OCI-M2 (cell line): ENCODE results near the gene GALNT17.

ENCODE experiments used
- DNase-seq: peaks from one replicate; lab custom pipeline; 2025; ENCODE audit not compliant: unreplicated experiment; lab: John Stamatoyannopoulos, UW

GALNT17 gene

GRCh38 chr7:71668572-71668971 lies 536.6 kb downstream of the GALNT17 start:
- no peak for DNase-seq

GRCh38 chr7:71679480-71679879 lies 547.5 kb downstream of the GALNT17 start:
- no peak for DNase-seq

GRCh38 chr7:71682181-71682580 lies 550.2 kb downstream of the GALNT17 start:
- no peak for DNase-seq

- DNase-seq, result no peak
These were observed 551.2 kb downstream of the GALNT17 start for GRCh38 chr7:71682841-71683781.

GRCh38 chr7:71687286-71687685 lies 555.3 kb downstream of the GALNT17 start:
- DNase-seq, result no peak

- no peak for DNase-seq
These were observed 556.1 kb downstream of the GALNT17 start for GRCh38 chr7:71687831-71688599.

- DNase-seq, result no peak
These were observed 559.6 kb downstream of the GALNT17 start for GRCh38 chr7:71691538-71691937.

- DNase-seq, result no peak
These were observed 562.7 kb downstream of the GALNT17 start for GRCh38 chr7:71694665-71695064.

GRCh38 chr7:71695186-71695585 lies 563.2 kb downstream of the GALNT17 start:
- DNase-seq, result no peak

GRCh38 chr7:71696511-71696910 lies 564.6 kb downstream of the GALNT17 start:
- no peak for DNase-seq

GRCh38 chr7:71697400-71697799 lies 565.5 kb downstream of the GALNT17 start:
- DNase-seq, result no peak

- DNase-seq, result no peak
These were observed 573.3 kb downstream of the GALNT17 start for GRCh38 chr7:71705217-71705616.

- DNase-seq, result no peak
These were observed 574.1 kb downstream of the GALNT17 start for GRCh38 chr7:71705901-71706596.

- DNase-seq, result no peak
These were observed 574.6 kb downstream of the GALNT17 start for GRCh38 chr7:71706597-71706975.

- no peak for DNase-seq
These were observed 575.1 kb downstream of the GALNT17 start for GRCh38 chr7:71707041-71707440.

GRCh38 chr7:71708710-71709109 lies 576.8 kb downstream of the GALNT17 start:
- no peak for DNase-seq

- DNase-seq, result no peak
These were observed 578.5 kb downstream of the GALNT17 start for GRCh38 chr7:71710442-71710841.

GRCh38 chr7:71712653-71713180 lies 580.8 kb downstream of the GALNT17 start:
- no peak for DNase-seq

- DNase-seq, result no peak
These were observed 584.7 kb downstream of the GALNT17 start for GRCh38 chr7:71716690-71717089.

- DNase-seq, result no peak
These were observed 586.6 kb downstream of the GALNT17 start for GRCh38 chr7:71718563-71718962.

GRCh38 chr7:71721742-71722141 lies 589.8 kb downstream of the GALNT17 start:
- DNase-seq, result no peak
